GM18505 (cell line): ENCODE data around the gene SAP25.
"Not testable (repeated sequence)": the region's sequence is repeated elsewhere in the genome, so short reads cannot be mapped to it uniquely, and the experiment has no call there.

ENCODE experiments used
- ATAC-seq: cut with Tn5 transposase; IDR thresholded peaks from one replicate; pipeline ENCODE4 v1.9.1; 2021; ENCODE audit not compliant: unreplicated experiment
- POLR2A ChIP-seq: IDR thresholded peaks from 4 replicates; pipeline ENCODE4 v1.6.1; 2011; ENCODE audit warnings: borderline replicate concordance; ENCODE audit not compliant: insufficient read depth, insufficient read length; ENCODE audit errors: extremely low read depth

Gene SAP25

DNA sequence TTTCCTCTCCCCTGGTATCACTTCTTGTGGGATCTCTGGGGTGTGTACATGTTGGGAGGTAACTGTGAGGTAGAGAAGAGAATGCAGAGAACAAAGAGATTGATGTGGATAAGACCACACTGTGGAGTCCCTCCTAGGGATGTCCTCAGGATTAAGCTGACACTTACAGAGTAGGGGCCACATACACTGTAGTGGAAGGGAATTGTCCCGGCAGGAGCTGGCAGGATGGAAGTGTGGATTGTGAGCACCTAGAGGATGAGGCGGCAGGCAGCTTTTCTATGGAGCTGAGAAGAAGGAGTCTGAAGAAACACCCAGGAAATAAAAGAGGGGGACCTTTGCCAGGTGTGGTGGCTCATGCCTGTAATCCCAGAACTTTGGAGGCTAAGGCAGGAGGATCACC, 21.2 kb downstream of the SAP25 start:
- TF ChIP-seq POLR2A: no peak
- no peak for ATAC-seq

DNA sequence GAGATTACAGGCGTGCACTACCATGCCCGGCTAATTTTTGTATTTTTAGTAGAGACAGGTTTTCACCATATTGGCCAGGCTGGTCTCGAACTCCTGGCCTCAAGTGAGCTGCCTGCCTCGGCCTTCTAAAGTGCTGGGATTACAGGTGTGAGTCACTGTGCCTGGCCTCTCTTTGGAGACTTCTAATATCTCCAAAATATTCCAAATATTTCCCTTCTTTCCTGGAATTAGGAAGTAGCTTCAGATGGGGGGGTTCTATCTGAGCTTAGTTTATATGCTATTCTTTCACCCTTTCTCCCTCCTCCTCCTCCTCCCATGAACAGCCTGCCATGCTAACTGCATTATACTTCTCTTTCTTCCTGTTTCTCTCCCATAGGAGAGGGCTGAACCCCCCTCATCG, 25.3 kb downstream of the SAP25 start:
- ATAC-seq: not testable (repeated sequence)

DNA sequence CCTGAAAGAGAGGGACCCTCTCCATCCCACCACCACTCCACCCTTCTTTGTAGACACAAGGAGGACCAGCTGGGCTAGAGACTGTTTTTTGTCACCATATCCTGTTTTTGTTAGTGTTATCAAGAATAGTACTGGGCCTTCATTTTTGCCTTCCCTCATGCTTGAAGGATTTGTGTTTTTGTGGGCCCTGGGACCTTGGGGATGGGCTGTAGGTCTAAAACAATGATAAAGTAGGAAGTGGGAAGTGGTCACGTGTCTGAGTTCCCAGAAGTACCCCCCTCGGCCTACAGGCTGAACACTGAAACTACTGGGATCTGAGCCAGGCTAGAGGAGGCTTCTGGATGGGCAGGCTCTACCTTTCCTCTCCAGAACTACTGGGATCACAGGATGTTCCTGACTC, 25.8 kb downstream of the SAP25 start:
- no peak for TF ChIP-seq POLR2A
- no peak for ATAC-seq

DNA sequence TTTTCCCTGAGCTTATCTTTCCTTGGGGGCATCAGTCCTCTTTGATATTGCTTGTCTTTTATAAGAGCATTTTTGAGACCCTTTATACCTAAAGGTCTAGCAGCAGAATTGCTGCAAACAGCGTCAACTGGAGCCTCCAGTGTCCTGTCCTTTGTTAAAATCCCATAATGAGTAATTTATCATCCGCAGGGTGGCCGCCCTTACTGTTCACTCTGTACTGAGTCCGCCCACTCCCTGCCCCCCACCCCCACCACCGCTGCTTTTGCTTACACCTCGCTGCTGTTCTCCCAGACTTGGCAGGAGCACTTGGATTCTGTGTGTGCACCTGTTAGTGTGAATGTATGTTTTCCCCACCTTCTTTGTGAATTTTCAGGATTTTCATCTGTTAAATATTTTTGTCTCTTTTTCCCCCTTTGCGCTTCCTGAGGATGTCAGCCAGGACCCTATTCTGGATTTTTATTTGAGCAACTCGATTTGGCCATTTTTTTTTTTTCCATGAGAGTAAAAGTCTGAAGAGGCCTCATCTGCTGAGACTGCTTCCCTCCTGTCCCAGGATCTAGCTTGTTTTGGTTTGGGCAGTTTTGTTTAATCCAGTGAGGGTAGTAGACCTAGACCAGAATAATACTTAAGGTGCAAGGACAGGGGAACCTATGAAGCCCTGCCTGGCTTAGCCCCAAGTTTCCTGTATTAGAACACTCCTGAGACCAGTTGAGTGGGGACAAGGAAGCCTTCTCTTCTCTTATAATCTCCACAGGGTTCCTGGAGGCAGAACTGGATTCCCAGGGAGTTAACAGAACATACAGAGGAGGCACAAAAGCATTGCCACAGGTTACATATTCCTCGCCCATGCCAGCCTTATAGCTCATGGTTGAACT, 26.5 kb downstream of the SAP25 start:
- ATAC-seq: no peak
- no peak for TF ChIP-seq POLR2A

DNA sequence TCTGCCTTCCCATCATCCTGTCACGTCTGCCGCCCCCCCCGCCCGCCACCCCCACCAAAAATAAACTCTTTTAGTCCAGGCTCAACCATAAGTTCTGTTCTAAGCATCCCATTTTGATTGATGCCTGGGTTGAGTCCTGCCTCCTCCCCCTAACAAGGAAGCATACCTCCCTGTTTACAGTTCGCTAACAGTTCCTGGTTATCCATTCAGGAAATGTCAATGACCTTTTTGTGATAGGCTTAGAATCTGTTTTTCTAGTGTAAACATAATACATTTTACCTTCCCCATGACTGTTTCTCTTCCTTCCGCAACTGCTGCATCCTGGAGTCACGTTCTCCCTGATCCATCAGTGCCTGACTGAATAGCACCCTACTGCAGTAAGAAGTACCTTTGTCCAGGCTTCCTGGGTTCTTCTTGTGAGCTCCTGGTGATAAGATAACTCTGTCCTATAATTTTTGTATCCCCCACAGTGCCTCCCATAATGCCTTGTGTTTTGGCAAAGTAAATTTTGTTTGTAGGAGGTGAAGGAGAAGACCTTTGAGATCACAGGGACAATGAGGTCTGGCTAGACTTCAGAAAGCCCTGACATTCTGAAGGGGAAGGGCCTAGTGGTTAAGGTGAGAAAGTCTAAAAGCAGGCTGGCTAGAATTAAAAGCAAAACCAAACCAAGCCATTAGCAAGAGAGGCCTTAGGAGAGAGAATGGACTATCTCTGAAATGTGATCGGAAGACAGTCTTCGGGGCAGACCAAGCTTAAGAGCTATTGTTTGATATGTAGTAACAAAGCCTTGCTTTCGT, 27.4 kb downstream of the SAP25 start:
- no peak for ATAC-seq
- peak; percentile 59 for TF ChIP-seq POLR2A

DNA sequence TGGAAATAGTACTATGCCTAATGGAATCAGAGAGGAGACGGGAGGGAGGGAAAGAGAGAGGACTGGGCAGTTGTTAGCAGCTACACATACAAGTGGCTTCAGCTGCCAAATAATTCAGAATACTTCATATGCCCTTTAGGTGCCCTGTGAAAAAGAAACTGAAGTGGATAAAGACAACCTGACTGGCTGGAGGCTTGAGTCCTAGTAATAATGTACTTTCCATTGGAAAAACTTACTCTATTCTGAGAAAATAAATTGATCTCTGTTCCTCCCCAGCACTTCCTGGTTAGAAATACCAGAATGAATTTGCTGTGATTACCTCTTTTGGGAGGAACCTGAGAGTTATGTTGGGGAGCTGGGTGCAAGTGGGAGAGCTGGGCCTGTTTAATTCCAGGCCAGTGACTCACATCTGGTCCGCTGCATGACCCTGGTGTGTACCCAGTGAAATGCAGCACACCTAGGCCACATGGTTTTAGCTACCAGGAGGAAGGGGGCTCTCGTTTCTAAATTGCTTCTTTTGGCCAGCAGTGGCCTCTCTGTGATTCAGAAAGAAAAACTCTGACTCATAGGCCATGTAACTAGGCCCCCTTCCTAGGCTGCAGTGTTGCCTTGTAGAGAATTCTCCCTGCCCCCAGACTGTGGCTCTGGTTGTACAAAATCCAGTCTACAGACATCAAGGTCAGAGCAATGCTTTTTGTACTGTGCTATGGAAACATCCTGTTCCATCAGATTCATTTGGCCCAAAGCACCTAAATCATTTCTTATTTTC, 28.2 kb downstream of the SAP25 start:
- ATAC-seq: no peak
- peak; percentile 65 for TF ChIP-seq POLR2A

DNA sequence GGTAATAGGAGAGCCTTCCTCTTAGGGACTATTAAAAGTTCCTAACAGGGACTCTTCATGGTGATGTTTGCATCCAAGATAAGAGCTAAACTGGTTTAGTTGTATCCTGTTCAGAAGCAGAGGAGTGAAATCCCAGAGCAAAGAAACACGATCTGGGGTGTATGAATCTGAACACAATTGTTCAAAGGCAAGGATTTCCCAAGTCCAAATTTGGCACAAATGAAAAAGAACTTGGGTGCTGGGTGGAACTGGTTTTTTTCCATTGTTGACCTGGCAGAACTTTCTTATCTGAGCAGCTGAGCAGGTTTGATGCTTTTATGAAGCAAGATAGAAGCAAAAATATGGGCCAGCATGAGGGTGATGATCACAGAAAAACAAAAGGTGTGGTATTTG, 28.7 kb downstream of the SAP25 start:
- no peak for ATAC-seq
- no peak for TF ChIP-seq POLR2A

DNA sequence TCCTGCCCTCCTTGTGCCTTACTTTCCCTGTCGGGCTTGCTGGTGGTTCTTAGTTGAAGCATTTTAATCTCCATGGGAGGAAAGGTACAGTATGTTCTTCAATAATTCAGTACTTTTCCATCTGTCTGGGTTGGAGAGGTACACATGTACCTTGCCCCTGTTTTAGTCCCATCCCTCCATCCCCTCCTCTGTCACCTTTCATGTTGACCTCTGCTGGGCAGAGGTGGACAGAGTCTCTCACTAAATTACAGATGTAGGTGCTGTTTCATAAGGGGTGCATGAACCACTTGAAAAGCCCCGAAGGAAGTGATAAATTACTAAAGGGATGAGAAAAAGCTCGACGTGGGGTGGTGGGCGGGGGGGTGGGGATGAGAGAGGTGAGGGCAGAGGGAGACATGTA, 29.3 kb downstream of the SAP25 start:
- no peak for ATAC-seq
- TF ChIP-seq POLR2A: no peak

DNA sequence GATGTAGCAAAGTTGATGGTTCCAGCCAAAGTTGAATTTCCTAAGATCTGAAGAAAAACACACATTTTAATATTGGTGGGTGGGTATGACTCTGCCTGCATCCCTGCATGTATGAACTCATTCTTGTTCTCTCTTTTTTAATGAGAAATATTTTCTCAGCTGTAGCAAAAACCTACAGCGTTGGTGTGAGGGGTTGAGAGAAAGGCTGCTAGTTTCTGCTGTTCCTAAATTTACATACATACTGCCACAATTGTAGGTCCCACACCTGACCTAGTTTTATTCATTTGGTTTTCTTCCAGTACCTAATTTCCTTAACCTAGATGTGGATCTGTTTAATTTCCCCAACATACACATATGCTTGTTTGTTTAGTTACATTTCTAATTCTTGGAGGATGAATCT, 30.1 kb downstream of the SAP25 start:
- no peak for TF ChIP-seq POLR2A

DNA sequence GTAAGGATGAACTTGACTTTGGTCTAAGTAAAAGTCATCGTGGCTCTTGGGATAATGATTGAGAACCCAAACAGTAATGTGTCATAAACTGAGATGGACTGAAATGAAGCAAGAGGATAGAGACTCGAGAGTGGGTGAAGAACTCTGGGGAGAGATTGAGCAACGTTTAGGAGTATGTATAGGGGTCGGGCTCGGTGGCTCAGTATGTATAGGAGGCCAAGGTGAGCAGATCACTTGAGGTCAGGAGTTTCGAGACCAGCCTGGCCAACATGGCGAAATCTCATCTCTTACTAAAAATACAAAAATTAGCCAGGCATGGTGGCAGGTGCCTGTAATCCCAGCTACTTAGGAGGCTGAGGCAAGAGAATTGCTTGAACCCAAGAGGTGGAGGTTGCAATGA, 32.4 kb downstream of the SAP25 start:
- ATAC-seq: not testable (repeated sequence)

More for the DNA sequence above, 30.1 kb downstream of the SAP25 start:
- no peak for ATAC-seq

DNA sequence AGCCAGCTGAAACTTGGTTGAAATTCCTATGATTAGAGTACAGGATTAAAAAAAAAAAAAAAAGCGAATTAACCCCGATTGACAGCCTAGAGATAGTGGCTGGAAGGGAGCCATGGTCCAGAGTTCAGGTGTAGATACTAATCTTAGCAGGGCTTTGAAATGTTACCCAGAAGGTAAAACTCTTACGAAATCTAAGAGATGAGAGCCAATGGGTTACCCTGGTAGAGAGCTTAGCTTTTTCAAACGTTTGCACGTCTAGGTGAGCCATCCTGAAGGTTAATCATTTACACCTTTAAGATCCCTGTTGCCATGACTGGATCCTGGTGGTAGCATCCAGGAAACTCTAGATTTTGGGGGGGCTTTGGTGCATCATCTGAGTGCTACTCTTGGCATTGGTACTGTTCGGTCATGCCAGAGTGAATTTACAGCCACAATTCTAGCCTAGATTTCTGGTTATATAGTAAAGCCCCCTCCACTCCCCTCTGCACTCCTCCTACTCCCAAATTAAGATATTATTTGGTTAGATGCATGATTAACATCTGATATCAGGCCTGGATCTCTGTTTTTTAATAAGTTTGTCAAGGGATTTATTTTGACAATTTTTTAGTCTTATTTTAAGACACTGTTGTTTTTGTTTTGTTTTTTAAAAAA, 33.5 kb downstream of the SAP25 start:
- ATAC-seq: no peak
- TF ChIP-seq POLR2A: no peak

DNA sequence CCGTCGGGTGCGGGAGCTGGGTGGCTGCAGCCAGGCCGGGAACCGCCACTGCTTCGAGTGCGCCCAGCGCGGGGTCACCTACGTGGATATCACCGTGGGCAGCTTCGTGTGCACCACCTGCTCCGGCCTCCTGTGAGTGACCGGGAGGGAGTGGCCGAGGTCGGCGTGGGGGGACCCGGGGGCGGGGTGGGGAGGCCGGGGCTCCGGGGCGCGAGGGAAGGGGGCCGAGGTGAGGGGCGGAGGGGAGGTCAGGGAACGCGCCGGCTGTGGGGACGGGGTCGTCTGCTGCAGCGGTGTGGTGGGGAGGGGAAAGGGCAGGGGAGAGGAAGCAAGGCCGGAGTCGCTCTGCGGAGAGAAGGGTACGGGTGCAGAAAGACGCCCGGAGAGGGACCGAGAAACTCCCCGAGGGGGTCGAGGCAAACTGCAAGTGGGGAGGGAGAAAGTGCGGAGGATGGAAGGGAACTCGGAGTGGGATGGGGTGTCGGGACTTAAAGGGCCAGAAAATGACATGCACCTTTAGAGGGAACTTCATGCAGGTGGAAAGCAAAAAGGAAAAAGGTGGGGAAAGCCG, 34.2 kb downstream of the SAP25 start:
- no peak for ATAC-seq
- TF ChIP-seq POLR2A: no peak
